Measurements from ENCODE around the gene MTR. TPM values are rescaled to one million over a fixed set of nuclear protein-coding genes. Genes with fewer than 3 reads are reported as not detected.

Gene MTR
- total and polyA plus RNA-seq, 7 donors: 6.8 to 66.2 (median 51.3) TPM

- peaks cover 16% of the 10 kb centered on the region for H3K4me1 ChIP-seq
- no peak overlapping the region for H3K4me3 ChIP-seq
- no peaks in the 10 kb centered on the region for H3K9me3 ChIP-seq
- no peaks in the 10 kb centered on the region for H3K27me3 ChIP-seq (ENCODE audit: insufficient read depth in 3 of 3, low read length in 2 of 3)
- H3K27ac ChIP-seq: peak overlapping the region; percentile 7
- intact Hi-C loops (cut with DNase I): no loop called here
- peaks cover 12 to 99% of the 10 kb centered on the region in 2 donors for H3K36me3 ChIP-seq (ENCODE audit: insufficient read depth in 1 of 2, low read depth in 1 of 2)
- no peak for TF ChIP-seq CTCF (IDR thresholded peaks at IDR 0.05)
- WGBS, 3 donors: 85 to 94% (median 93%) methylated on average over 3 of the region's 3 CpGs
- DNase-seq: no peak
- no peak for ATAC-seq
Observed at GRCh38 chr1:236810018-236810417, 14.9 kb downstream of the MTR start.

GRCh38 chr1:236812334-236813030, 17.4 kb downstream of the MTR start:
- Histone ChIP-seq H3K9me3 (no peaks in the 10 kb centered on the region), H3K27ac (no peak overlapping the region), H3K36me3 (ENCODE audit: insufficient read depth in 1 of 2, low read depth in 1 of 2) (peaks cover 15 to 100% of the 10 kb centered on the region in 2 donors), H3K4me1 (peaks cover 16% of the 10 kb centered on the region), H3K4me3 (no peak overlapping the region), H3K27me3 (ENCODE audit: insufficient read depth in 3 of 3, low read length in 2 of 3) (no peaks in the 10 kb centered on the region)
- DNase-seq (no peak), ATAC-seq (peak in 3 of 4 donors; percentile 16 to 69 (median 53))
- intact Hi-C loops (cut with DNase I): no loop called here
- WGBS, 3 donors: 76 to 88% (median 78%) methylated on average over 5 of the region's 5 CpGs
- TF ChIP-seq CTCF (IDR thresholded peaks at IDR 0.05): no peak

- 94 to 96% (median 95%) methylated on average over 2 of the region's 2 CpGs for WGBS, 3 donors
- Histone ChIP-seq H3K27me3 (ENCODE audit: insufficient read depth in 3 of 3, low read length in 2 of 3) (no peaks in the 10 kb centered on the region), H3K4me3 (no peak overlapping the region), H3K9me3 (no peaks in the 10 kb centered on the region), H3K36me3 (ENCODE audit: insufficient read depth in 1 of 2, low read depth in 1 of 2) (peaks cover 12 to 100% of the 10 kb centered on the region in 2 donors), H3K27ac (no peak overlapping the region), H3K4me1 (no peaks in the 10 kb centered on the region)
- TF ChIP-seq CTCF (IDR thresholded peaks at IDR 0.05): no peak
- no peak for DNase-seq
- ATAC-seq: no peak
- intact Hi-C loops (cut with DNase I): no loop called here
Observed at GRCh38 chr1:236815941-236816340, 20.8 kb downstream of the MTR start.

- WGBS, 3 donors: 70 to 81% (median 78%) methylated on average over 9 of the region's 9 CpGs
- peaks cover 6 to 92% of the 10 kb centered on the region in 2 donors for H3K36me3 ChIP-seq (ENCODE audit: insufficient read depth in 1 of 2, low read depth in 1 of 2)
- H3K4me1 ChIP-seq: no peaks in the 10 kb centered on the region
- no peak for TF ChIP-seq CTCF (IDR thresholded peaks at IDR 0.05)
- intact Hi-C loops (cut with DNase I): no loop called here
- H3K27me3 ChIP-seq (ENCODE audit: insufficient read depth in 3 of 3, low read length in 2 of 3): no peaks in the 10 kb centered on the region
- no peaks in the 10 kb centered on the region for H3K9me3 ChIP-seq
- no peak for ATAC-seq
- no peak for DNase-seq
- H3K4me3 ChIP-seq: no peak overlapping the region
- H3K27ac ChIP-seq: no peak overlapping the region
Observed at GRCh38 chr1:236819856-236820255, 24.8 kb downstream of the MTR start.
